Measurements from ENCODE around the gene TMEM175.
A peak's percentile ranks its signal among the peaks of the same experiment; 100 is the strongest.

The TMEM175 gene

GRCh38 chr4:909821-910220 is 22.4 kb upstream of the TMEM175 start:
- no peak for DNase-seq
- Histone ChIP-seq H3K36me3 (peaks cover 20 to 81% (median 30%) of the 10 kb centered on the region in 3 donors), H3K27ac (no peak overlapping the region), H3K4me3 (no peak overlapping the region), H3K4me1 (peaks cover 0 to 3% (median 0%) of the 10 kb centered on the region in 4 donors), H3K27me3 (no peaks in the 10 kb centered on the region), H3K9me3 (no peaks in the 10 kb centered on the region)
- intact Hi-C loops (cut with DNase I; ENCODE audit: low total_unique reads) = no loop called here
- no peak for TF ChIP-seq CTCF (IDR thresholded peaks at IDR 0.05)

GRCh38 chr4:910366-911091 is 21.7 kb upstream of the TMEM175 start:
- H3K36me3 ChIP-seq = peaks cover 20 to 76% (median 30%) of the 10 kb centered on the region in 3 donors
- intact Hi-C loops (cut with DNase I; ENCODE audit: low total_unique reads) = no loop called here
- no peak for DNase-seq
- no peak for TF ChIP-seq CTCF (IDR thresholded peaks at IDR 0.05)
- no peaks in the 10 kb centered on the region for H3K9me3 ChIP-seq
- no peak overlapping the region for H3K4me3 ChIP-seq
- H3K4me1 ChIP-seq = peaks cover 0 to 7% (median 3%) of the 10 kb centered on the region in 4 donors
- H3K27ac ChIP-seq = no peak overlapping the region
- H3K27me3 ChIP-seq = no peaks in the 10 kb centered on the region

- intact Hi-C loops (cut with DNase I; ENCODE audit: low total_unique reads) = no loop called here
- peaks cover 0 to 12% (median 3%) of the 10 kb centered on the region in 4 donors for H3K4me1 ChIP-seq
- no peak overlapping the region for H3K4me3 ChIP-seq
- H3K27me3 ChIP-seq = no peaks in the 10 kb centered on the region
- no peak for DNase-seq
- no peak overlapping the region for H3K27ac ChIP-seq
- TF ChIP-seq CTCF (IDR thresholded peaks at IDR 0.05) = no peak
- H3K9me3 ChIP-seq = no peaks in the 10 kb centered on the region
- peaks cover 20 to 68% (median 30%) of the 10 kb centered on the region in 3 donors for H3K36me3 ChIP-seq
These were observed 21.0 kb upstream of the TMEM175 start for GRCh38 chr4:911221-911751.

GRCh38 chr4:911871-912490 is 20.3 kb upstream of the TMEM175 start:
- no peak for DNase-seq
- Histone ChIP-seq H3K27me3 (no peaks in the 10 kb centered on the region), H3K4me1 (peaks cover 0 to 12% (median 3%) of the 10 kb centered on the region in 4 donors), H3K27ac (no peak overlapping the region), H3K4me3 (no peak overlapping the region), H3K36me3 (peaks cover 20 to 61% (median 30%) of the 10 kb centered on the region in 3 donors), H3K9me3 (no peaks in the 10 kb centered on the region)
- TF ChIP-seq CTCF (IDR thresholded peaks at IDR 0.05) = no peak
- intact Hi-C loops (cut with DNase I; ENCODE audit: low total_unique reads) = no loop called here

GRCh38 chr4:912548-913279 is 19.5 kb upstream of the TMEM175 start:
- Histone ChIP-seq H3K4me3 (no peak overlapping the region), H3K27me3 (no peaks in the 10 kb centered on the region), H3K36me3 (peaks cover 20 to 54% (median 23%) of the 10 kb centered on the region in 3 donors), H3K4me1 (peaks cover 0 to 12% (median 3%) of the 10 kb centered on the region in 4 donors), H3K27ac (no peak overlapping the region), H3K9me3 (no peaks in the 10 kb centered on the region)
- no peak for TF ChIP-seq CTCF (IDR thresholded peaks at IDR 0.05)
- intact Hi-C loops (cut with DNase I; ENCODE audit: low total_unique reads) = no loop called here
- DNase-seq = peak in 1 of 2 donors; percentile 38

Measured in tibial artery (tissue), 4 donors.